ENCODE measurements around the gene RAP2A.

Gene RAP2A

DNA sequence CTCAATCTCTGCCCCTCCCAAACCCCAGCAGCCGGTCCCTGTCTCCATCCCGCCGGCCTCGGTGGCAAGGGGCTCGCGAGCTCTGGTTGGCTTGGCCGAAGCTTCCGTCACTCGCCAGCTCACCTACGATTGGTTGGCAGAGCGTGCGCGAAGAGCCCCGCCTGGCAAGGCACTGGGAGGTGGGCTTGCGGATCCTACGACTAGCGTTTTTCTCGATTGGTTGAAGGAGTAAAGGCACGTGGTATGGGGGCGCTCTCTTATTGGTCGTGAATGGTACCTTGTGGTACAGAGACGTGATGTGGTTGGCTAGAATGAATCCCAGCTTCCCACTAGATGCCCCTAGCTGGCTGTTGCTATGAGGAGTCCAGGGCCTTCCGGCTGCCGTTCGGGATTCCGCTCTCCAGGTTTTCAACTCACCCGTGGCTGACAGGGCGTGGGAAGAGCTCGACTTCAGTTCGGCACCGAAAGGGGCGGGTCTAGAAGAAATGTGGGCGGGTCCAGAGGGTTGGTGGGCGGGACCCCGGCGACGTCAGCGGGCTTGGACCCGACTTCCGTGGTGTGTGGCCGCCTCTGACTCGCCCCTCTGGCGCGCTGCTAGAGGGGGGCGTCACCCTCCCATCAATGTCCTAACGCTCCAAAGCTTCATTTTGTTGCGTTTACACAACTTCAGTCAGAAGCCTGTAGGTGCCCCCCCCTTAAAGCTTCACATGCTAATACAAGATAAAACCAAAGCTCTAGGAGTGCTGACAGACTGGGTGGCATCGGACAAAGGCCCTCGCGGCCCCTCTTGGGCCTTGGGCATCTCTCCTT, 847 bp upstream of the RAP2A start:
- H3K9me3 Mint-ChIP-seq, result peaks cover 8% of the 10 kb centered on the region
- H3K27me3 Mint-ChIP-seq (ENCODE audit: low read depth, poor library complexity), result peaks cover 3% of the 10 kb centered on the region
- H3K4me1 Mint-ChIP-seq, result peaks cover 51% of the 10 kb centered on the region
- no peak for TF ChIP-seq CTCF (IDR thresholded peaks at IDR 0.05)
- peak; percentile 98 for DNase-seq
- peak overlapping the region; percentile 93 for H3K4me3 Mint-ChIP-seq
- peak overlapping the region; percentile 100 for H3K27ac Mint-ChIP-seq
- no peaks in the 10 kb centered on the region for H3K36me3 Mint-ChIP-seq (ENCODE audit: low read depth)

- Mint-ChIP-seq H3K4me3 (peak overlapping the region; percentile 97), H3K27me3 (ENCODE audit: low read depth, poor library complexity) (peaks cover 3% of the 10 kb centered on the region), H3K27ac (peak overlapping the region; percentile 88), H3K9me3 (peaks cover 8% of the 10 kb centered on the region), H3K36me3 (ENCODE audit: low read depth) (no peaks in the 10 kb centered on the region), H3K4me1 (peaks cover 48% of the 10 kb centered on the region)
- peak; percentile 68 for DNase-seq
- no peak for TF ChIP-seq CTCF (IDR thresholded peaks at IDR 0.05)
Measured at GRCh38 chr13:97434397-97435201, 630 bp downstream of the RAP2A start.

DNA sequence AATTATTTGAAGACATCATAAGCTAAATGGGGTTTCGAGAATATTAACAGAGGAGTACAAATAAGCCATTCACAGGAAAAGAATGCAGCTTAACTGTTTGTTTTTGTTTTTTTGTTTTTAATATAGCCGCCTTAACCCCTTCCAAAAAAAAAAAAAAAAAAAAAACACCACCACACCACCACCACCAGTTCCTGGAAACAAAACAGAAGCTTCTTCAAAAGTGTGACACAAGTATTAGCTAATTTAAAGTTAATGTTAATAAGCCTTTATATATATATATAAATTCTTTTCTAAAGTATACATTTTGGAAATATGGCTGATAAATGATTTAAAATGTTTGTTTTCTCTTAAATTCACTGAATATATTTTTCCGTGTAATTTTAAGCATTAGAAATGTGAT, 1.4 kb downstream of the RAP2A start:
- DNase-seq, result no peak
- H3K27ac Mint-ChIP-seq, result no peak overlapping the region

DNA sequence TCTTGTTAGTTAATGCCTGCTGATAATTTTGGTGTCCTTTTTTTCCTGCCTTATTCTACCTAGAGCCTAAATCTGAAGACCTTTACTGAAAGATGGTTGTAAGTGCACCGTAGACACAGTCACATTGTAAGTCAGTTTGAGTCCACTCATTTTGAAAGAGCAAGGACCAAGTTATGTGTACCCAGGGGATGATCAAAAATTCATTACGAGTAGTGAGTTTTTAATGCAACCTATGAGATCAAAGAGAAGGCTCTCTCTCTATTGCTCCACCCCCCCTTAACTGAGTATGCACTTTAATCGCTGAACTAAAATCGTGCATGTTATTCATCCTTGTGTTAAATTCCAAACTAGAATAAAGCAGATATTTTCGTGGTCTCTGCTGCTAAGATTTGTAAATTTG, 1.8 kb downstream of the RAP2A start:
- peak overlapping the region; percentile 97 for H3K4me3 Mint-ChIP-seq
- H3K4me1 Mint-ChIP-seq, result peaks cover 39% of the 10 kb centered on the region
- peaks cover 8% of the 10 kb centered on the region for H3K9me3 Mint-ChIP-seq

More for the DNA sequence above, 1.4 kb downstream of the RAP2A start:
- peak overlapping the region; percentile 97 for H3K4me3 Mint-ChIP-seq
- peaks cover 3% of the 10 kb centered on the region for H3K27me3 Mint-ChIP-seq (ENCODE audit: low read depth, poor library complexity)
- TF ChIP-seq CTCF (IDR thresholded peaks at IDR 0.05), result no peak
- peaks cover 41% of the 10 kb centered on the region for H3K4me1 Mint-ChIP-seq
- H3K9me3 Mint-ChIP-seq, result peaks cover 8% of the 10 kb centered on the region
- no peaks in the 10 kb centered on the region for H3K36me3 Mint-ChIP-seq (ENCODE audit: low read depth)

GRCh38 chr13:97436845-97437244, 2.9 kb downstream of the RAP2A start:
- H3K4me3 Mint-ChIP-seq, result peak overlapping the region; percentile 97
- H3K27ac Mint-ChIP-seq, result no peak overlapping the region
- H3K36me3 Mint-ChIP-seq (ENCODE audit: low read depth), result no peaks in the 10 kb centered on the region
- H3K9me3 Mint-ChIP-seq, result peaks cover 8% of the 10 kb centered on the region
- no peak for DNase-seq
- peaks cover 3% of the 10 kb centered on the region for H3K27me3 Mint-ChIP-seq (ENCODE audit: low read depth, poor library complexity)
- TF ChIP-seq CTCF (IDR thresholded peaks at IDR 0.05), result no peak
- H3K4me1 Mint-ChIP-seq, result peaks cover 30% of the 10 kb centered on the region

More for the DNA sequence above, 1.8 kb downstream of the RAP2A start:
- TF ChIP-seq CTCF (IDR thresholded peaks at IDR 0.05), result no peak
- Mint-ChIP-seq H3K27me3 (ENCODE audit: low read depth, poor library complexity) (peaks cover 3% of the 10 kb centered on the region), H3K36me3 (ENCODE audit: low read depth) (no peaks in the 10 kb centered on the region), H3K27ac (no peak overlapping the region)
- DNase-seq, result no peak
